HCT116 (cell line): ENCODE results near the gene GBP5. TPM values are rescaled to one million over a fixed set of nuclear protein-coding genes. Genes with fewer than 3 reads are reported as not detected.

Source experiments
- ATAC-seq: fragments of 200-7000 bp; cut with Tn5 transposase; 2 replicates; pipeline ENCODE4 v1.9.1; 2020; ENCODE audit warnings: mild to moderate bottlenecking, moderate library complexity
- BruUV-seq: library from RNA; stranded (reverse); fragments of 400-500 nt; replicated peaks from 2 replicates; lab custom pipeline; 2021; lab: Mats Ljungman, UMichigan
- CTCF ChIA-PET: fragments of 300-600 bp; sonication (Branson Sonifier 250); formaldehyde crosslinking; loops from one replicate; lab custom pipeline; 2021; ENCODE audit warnings: antibody characterized with exemption; lab: Charles Lee
- POLR2A ChIA-PET: fragments of 300-600, 350-600 bp; sonication (Branson Sonifier 250); formaldehyde crosslinking; loops from one replicate; lab custom pipeline; 2021; ENCODE audit warnings: antibody characterized with exemption; lab: Charles Lee
- RAD21 ChIA-PET, 2 experiments: fragments of 300-600 bp; sonication (Branson Sonifier 250); formaldehyde crosslinking; loops; one replicate each; lab custom pipeline; 2023; ENCODE audit warnings: low total read pairs in 2 of 2; ENCODE audit not compliant: uncharacterized antibody in 2 of 2, unreplicated experiment in 2 of 2, low non-redundant PET in 1 of 2; lab: Charles Lee
- DNase-seq: peaks from one replicate; pipeline ENCODE4 v3.0.0-alpha.2; 2010; ENCODE audit warnings: low read depth, low spot score
- H2AFZ ChIP-seq: fragments of 200-600 bp; shearing (Covaris generic), sonication (generic); 2 replicates; pipeline ENCODE4 v1.6.1; 2017; ENCODE audit warnings: low read depth, mixed run types, mixed read lengths, antibody characterized with exemption, low read length; ENCODE audit not compliant: poor library complexity, severe bottlenecking
- H3K27ac ChIP-seq: 2 replicates; pipeline ENCODE4 v1.5.1; 2012; ENCODE audit warnings: low read depth, low read length
- H3K27me3 ChIP-seq: fragments of 200-600 bp; sonication (generic); 2 replicates; pipeline ENCODE4 v1.6.1; 2016; ENCODE audit warnings: mixed run types, low read length, mixed read lengths; ENCODE audit not compliant: insufficient read depth
- H3K36me3 ChIP-seq, 2 experiments: fragments of 200-500 bp in 1 of 2; fragments of 200-600 bp in 1 of 2; sonication (Bioruptor generic) in 1 of 2; sonication (generic) in 1 of 2; 2 replicates each; pipeline versions ENCODE4 v1.5.1 to v1.6.1; 2014 to 2016; ENCODE audit warnings: low read length in 2 of 2, inconsistent platforms in 1 of 2, mixed read lengths in 1 of 2, mixed run types in 1 of 2; ENCODE audit not compliant: insufficient read depth in 2 of 2, control insufficient read depth in 1 of 2
- H3K4me1 ChIP-seq, 2 experiments: fragments of 200-600 bp in 1 of 2; sonication (generic) in 1 of 2; 2 replicates each; pipeline versions ENCODE4 v1.5.1 to v1.6.1; 2012 to 2017; ENCODE audit warnings: low read length in 2 of 2, inconsistent platforms in 1 of 2, mild to moderate bottlenecking in 1 of 2, mixed read lengths in 1 of 2, mixed run types in 1 of 2, moderate library complexity in 1 of 2; ENCODE audit not compliant: insufficient read depth in 2 of 2, control insufficient read depth in 1 of 2
- H3K4me2 ChIP-seq: fragments of 200-600 bp; sonication (generic); 2 replicates; pipeline ENCODE4 v1.6.1; 2017; ENCODE audit warnings: mixed run types, low read length, mixed read lengths
- H3K4me3 ChIP-seq, 2 experiments: fragments of 200-600 bp in 1 of 2; sonication (generic) in 1 of 2; replicated peaks in 1 of 2; 2 replicates each; pipeline ENCODE4 v1.5.1; 2011 to 2016; ENCODE audit warnings: low read length in 2 of 2, control low read depth in 1 of 2, low read depth in 1 of 2, mild to moderate bottlenecking in 1 of 2, mixed read lengths in 1 of 2, mixed run types in 1 of 2
- H3K79me2 ChIP-seq: fragments of 200-600 bp; sonication (generic); 2 replicates; pipeline ENCODE4 v1.6.1; 2017; ENCODE audit warnings: mild to moderate bottlenecking, mixed run types, low read length, moderate library complexity, mixed read lengths; ENCODE audit not compliant: insufficient read depth
- H3K9ac ChIP-seq: fragments of 200-600 bp; sonication (generic); 2 replicates; pipeline ENCODE4 v1.6.1; 2016; ENCODE audit warnings: low read length, mixed read lengths
- H3K9me2 ChIP-seq: fragments of 200-600 bp; sonication (generic), shearing (Covaris generic); 2 replicates; pipeline ENCODE4 v1.6.1; 2017; ENCODE audit warnings: mixed run types, mild to moderate bottlenecking, moderate library complexity; ENCODE audit not compliant: insufficient read depth
- H3K9me3 ChIP-seq, 2 experiments: fragments of 200-500 bp in 1 of 2; fragments of 200-600 bp in 1 of 2; sonication (Bioruptor generic) in 1 of 2; sonication (generic) in 1 of 2; 2 replicates each; pipeline ENCODE4 v1.6.1; 2014 to 2017; ENCODE audit warnings: low read length in 2 of 2, mixed read lengths in 2 of 2, inconsistent platforms in 1 of 2, low read depth in 1 of 2, mild to moderate bottlenecking in 1 of 2, mixed run types in 1 of 2, moderate library complexity in 1 of 2; ENCODE audit not compliant: control insufficient read depth in 1 of 2, insufficient read depth in 1 of 2
- H4K20me1 ChIP-seq: fragments of 200-600 bp; sonication (generic), shearing (Covaris generic); 2 replicates; pipeline ENCODE4 v1.6.1; 2017; ENCODE audit warnings: mixed run types, mild to moderate bottlenecking, moderate library complexity; ENCODE audit not compliant: insufficient read depth
- CBX3 ChIP-seq: IDR thresholded peaks from 2 replicates; pipeline ENCODE4 v1.6.1; 2012; ENCODE audit warnings: low read depth
- EZH2phosphoT487 ChIP-seq: fragments of 200-600 bp; IDR thresholded peaks from 2 replicates; pipeline ENCODE4 v1.6.1; 2018; ENCODE audit warnings: antibody characterized with exemption, borderline replicate concordance
- POLR2A ChIP-seq: IDR thresholded peaks from 2 replicates; pipeline ENCODE4 v1.7.0; 2011; ENCODE audit warnings: borderline replicate concordance; ENCODE audit not compliant: insufficient read depth, insufficient read length; ENCODE audit errors: extremely low read depth
- intact Hi-C: fragments of 100-400 bp; cut with micrococcal nuclease; formaldehyde crosslinking; loops from 2 replicates; pipeline ENCODE4 v1.10.0; 2022
- total RNA-seq: library from RNA; stranded (reverse); gene quantifications from one replicate; pipeline ENCODE4 v1.2.1, GENCODE V29; 2021; ENCODE audit not compliant: unreplicated experiment
- TF ChIP-seq, protein P1 (sequence below), 3 experiments: fragments of 200-600 bp in 1 of 3; sonication (generic) in 1 of 3; IDR thresholded peaks in 2 of 3; conservative IDR thresholded peaks in 1 of 3; 2 replicates each; pipeline ENCODE4 v1.5.1; 2012 to 2017; ENCODE audit warnings: low read depth in 2 of 3, low read length in 2 of 3, antibody characterized with exemption in 1 of 3, borderline replicate concordance in 1 of 3, control low read depth in 1 of 3, mild to moderate bottlenecking in 1 of 3, mixed read lengths in 1 of 3, mixed run types in 1 of 3, moderate library complexity in 1 of 3; ENCODE audit not compliant: insufficient read depth in 1 of 3
- TF ChIP-seq, protein P2 (sequence below): IDR thresholded peaks from 2 replicates; pipeline ENCODE4 v1.6.1; 2012; ENCODE audit warnings: low read depth

Gene GBP5
- total RNA-seq, 1 experiment from 2014 or later, result 0.17 TPM

DNA sequence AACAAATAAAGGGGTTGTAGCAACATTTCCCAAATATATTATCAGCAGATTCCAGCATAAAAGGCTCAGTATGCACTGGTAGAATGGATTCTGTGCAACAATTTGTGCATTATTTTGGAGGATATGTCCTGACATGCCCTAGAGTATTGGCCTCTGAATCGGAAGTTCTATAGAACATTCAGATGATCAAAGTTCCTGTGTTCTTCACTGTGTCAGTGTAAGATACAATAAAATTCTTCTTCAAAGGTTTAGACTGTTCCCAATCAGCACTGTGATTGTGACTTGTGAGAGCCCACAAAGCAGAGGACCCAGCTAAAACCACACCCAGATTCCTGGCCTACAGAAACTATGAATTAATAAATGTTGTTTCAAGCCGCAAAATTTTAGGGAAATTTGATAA is 33.6 kb upstream of the GBP5 start (continued):
- TF ChIP-seq CBX3, result no peak

DNA sequence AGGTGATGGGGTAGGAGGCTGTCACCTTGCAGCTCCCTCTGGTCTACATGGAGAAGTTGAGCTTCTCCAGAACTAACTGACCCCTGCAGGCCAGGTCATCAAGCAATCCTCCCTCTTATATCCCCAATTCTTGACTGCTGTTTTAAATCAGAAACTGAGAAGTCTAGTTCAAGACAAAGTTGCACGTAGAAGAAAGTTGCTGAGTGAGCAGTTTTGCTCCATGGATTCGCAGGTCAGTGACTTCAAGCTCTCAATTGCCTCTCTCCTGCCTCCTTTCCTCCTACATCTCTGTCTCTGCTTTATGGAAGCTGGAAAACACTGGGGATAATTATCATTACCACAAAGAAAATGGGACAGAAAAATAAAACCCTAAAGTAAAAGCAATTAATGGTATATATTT is 32.8 kb upstream of the GBP5 start:
- Histone ChIP-seq H3K27ac (no peak overlapping the region), H3K36me3 (no peaks in the 10 kb centered on the region), H3K9me3 (no peaks in the 10 kb centered on the region), H3K4me2 (no peak overlapping the region), H3K79me2 (no peaks in the 10 kb centered on the region), H2AFZ (no peak overlapping the region), H3K9me2 (no peaks in the 10 kb centered on the region), H4K20me1 (no peaks in the 10 kb centered on the region), H3K4me1 (no peaks in the 10 kb centered on the region), H3K27me3 (no peaks in the 10 kb centered on the region), H3K4me3 (no peak overlapping the region), H3K9ac (no peak overlapping the region)
- TF ChIP-seq EZH2phosphoT487, result no peak
- TF ChIP-seq, protein P1, sequence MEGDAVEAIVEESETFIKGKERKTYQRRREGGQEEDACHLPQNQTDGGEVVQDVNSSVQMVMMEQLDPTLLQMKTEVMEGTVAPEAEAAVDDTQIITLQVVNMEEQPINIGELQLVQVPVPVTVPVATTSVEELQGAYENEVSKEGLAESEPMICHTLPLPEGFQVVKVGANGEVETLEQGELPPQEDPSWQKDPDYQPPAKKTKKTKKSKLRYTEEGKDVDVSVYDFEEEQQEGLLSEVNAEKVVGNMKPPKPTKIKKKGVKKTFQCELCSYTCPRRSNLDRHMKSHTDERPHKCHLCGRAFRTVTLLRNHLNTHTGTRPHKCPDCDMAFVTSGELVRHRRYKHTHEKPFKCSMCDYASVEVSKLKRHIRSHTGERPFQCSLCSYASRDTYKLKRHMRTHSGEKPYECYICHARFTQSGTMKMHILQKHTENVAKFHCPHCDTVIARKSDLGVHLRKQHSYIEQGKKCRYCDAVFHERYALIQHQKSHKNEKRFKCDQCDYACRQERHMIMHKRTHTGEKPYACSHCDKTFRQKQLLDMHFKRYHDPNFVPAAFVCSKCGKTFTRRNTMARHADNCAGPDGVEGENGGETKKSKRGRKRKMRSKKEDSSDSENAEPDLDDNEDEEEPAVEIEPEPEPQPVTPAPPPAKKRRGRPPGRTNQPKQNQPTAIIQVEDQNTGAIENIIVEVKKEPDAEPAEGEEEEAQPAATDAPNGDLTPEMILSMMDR (IDR thresholded peaks at IDR 0.05 in 2 of 3, conservative IDR thresholded peaks at IDR 0.05 in 1 of 3; ENCODE audit: borderline replicate concordance in 1 of 3, insufficient read depth in 1 of 3, low read depth in 2 of 3, low read length in 2 of 3), result no peak
- no peak for TF ChIP-seq POLR2A
- TF ChIP-seq, protein P2, sequence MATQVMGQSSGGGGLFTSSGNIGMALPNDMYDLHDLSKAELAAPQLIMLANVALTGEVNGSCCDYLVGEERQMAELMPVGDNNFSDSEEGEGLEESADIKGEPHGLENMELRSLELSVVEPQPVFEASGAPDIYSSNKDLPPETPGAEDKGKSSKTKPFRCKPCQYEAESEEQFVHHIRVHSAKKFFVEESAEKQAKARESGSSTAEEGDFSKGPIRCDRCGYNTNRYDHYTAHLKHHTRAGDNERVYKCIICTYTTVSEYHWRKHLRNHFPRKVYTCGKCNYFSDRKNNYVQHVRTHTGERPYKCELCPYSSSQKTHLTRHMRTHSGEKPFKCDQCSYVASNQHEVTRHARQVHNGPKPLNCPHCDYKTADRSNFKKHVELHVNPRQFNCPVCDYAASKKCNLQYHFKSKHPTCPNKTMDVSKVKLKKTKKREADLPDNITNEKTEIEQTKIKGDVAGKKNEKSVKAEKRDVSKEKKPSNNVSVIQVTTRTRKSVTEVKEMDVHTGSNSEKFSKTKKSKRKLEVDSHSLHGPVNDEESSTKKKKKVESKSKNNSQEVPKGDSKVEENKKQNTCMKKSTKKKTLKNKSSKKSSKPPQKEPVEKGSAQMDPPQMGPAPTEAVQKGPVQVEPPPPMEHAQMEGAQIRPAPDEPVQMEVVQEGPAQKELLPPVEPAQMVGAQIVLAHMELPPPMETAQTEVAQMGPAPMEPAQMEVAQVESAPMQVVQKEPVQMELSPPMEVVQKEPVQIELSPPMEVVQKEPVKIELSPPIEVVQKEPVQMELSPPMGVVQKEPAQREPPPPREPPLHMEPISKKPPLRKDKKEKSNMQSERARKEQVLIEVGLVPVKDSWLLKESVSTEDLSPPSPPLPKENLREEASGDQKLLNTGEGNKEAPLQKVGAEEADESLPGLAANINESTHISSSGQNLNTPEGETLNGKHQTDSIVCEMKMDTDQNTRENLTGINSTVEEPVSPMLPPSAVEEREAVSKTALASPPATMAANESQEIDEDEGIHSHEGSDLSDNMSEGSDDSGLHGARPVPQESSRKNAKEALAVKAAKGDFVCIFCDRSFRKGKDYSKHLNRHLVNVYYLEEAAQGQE, result no peak
- ChIA-PET CTCF (no interaction called here), POLR2A (no interaction called here), RAD21 (no interaction called here)
- no TSS peak for BruUV-seq
- no peak for ATAC-seq
- intact Hi-C loops, result no loop called here
- no peak for DNase-seq
